HT-29 (cell line): ENCODE measurements around the gene FAM135A. TPM values are rescaled to one million over a fixed set of nuclear protein-coding genes. Genes with fewer than 3 reads are reported as not detected.
"Not testable (repeated sequence)": the region's sequence is repeated elsewhere in the genome, so short reads cannot be mapped to it uniquely, and the experiment has no call there.

ENCODE experiments used
- DNase-seq: peaks from one replicate; pipeline ENCODE4 v3.0.0-alpha.2; 2015; ENCODE audit warnings: low spot score
- total RNA-seq: library from RNA; depleted of rRNA; stranded (reverse); fragments of >200 nt; shearing (Covaris generic); gene quantifications from 2 replicates; pipeline ENCODE4 v1.2.3, GENCODE V29; 2014

Gene FAM135A
- total RNA-seq, 1 experiment from 2014 or later: 22.7 TPM

DNA sequence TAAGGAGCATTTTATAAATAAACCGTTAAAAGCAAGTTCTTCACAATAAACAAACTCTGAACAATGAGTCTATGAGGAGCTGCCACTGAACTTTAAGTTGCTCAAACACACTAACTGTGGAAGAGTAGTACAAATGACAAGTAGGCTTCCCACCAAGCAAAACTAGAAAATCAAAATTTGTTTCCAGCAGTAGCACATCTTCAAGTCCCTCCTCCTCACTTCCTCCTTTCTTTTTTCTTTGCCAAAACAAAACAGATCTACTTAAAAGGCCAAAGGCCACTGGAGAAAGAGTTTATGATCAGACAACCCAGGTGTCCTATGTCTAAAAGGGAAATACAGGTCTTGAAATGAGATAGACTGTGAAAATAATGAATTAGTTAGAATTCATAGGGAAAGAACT is 17.1 kb upstream of the FAM135A start:
- DNase-seq: no peak

GRCh38 chr6:70396796-70397729 is 16.2 kb upstream of the FAM135A start:
- DNase-seq: peak; percentile 36

GRCh38 chr6:70398783-70399728 is 14.3 kb upstream of the FAM135A start:
- peak; percentile 96 for DNase-seq

DNA sequence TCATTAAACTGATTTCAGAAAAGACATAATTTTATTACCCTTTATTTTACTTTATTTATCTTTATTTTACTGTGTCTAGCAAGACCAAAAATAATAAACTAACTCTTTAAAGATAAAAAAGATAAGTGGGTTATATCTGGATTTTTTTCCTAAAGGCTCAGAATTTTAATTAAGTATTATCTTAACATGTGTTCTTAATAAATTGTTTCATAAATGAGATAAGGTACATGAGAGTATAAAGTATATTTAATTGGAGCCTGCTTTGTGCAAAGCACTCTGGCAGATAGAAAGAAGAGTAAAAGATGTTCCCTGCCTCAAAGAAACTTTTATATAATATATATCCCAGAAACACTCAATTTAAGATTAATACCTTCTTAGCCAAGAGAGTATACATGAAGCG is 8.7 kb upstream of the FAM135A start:
- DNase-seq: no peak

DNA sequence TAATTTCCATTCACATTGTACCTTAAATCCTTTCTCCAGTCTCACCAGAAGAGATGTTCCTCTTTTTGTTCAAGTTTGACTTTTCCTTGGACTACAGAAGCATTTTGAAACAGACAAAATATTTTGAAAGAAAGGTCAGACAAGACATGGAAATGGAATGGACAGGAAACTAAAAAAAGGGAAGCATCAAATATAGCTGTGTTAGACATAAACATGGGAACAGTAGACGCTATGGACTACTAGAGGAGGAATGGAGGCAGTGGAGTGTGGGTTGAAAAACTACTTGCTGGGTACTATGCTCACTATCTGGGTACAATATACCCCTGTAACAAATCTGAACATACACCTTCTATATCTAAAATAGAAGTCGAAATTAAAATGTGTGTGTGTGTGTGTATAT is 4.1 kb upstream of the FAM135A start:
- DNase-seq: no peak

GRCh38 chr6:70411542-70412251 is 1.6 kb upstream of the FAM135A start:
- peak; percentile 53 for DNase-seq

- peak; percentile 19 for DNase-seq
These were observed 825 bp upstream of the FAM135A start for GRCh38 chr6:70412252-70413113.

DNA sequence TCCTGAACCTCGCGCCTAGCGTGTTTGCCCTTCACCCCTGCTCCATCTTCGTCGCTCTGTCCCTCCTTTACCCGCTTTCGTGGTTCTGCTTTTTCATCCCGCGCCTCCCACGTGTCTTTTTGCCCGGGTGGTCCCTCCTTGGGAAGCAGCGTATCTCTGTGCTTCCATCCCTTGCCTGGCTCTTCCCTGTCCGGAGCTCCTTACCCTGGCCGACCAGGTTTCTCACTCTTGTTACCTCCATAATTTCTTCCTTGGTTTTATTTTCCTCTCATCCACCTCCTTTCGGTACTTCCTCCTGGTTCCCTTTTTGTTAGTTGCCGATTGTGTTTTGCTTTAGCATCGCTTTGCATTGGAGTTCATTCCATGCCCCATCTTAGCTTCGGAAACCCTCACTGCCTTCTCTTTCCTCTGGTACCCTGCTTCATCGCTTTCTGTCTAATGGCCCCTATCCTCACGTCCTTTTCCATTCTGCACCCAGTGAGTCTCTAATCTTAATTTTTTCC is 735 bp downstream of the FAM135A start:
- peak; percentile 54 for DNase-seq

DNA sequence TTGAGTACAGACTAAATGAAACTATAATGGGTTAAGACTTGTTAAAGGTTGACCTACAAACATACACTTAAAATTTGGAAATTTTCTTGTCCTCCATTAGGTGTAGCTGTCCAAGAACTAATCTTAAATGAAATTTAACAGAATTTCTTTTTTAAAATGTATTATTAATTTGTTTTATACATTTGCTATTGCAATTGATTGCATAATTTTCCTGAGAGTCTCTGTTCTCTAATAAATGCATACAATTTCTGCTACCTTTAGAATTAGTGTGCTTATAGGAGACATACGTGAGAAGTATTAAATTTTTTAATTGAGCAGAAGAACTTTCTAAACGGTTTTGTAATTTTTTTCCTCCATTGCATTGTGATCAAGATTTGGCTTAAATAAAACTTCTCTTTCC is 1.5 kb downstream of the FAM135A start:
- DNase-seq: peak; percentile 16

- DNase-seq: no peak
These were observed 1.9 kb downstream of the FAM135A start for GRCh38 chr6:70415247-70415646.

GRCh38 chr6:70415660-70416059 is 2.4 kb downstream of the FAM135A start:
- peak; percentile 18 for DNase-seq

DNA sequence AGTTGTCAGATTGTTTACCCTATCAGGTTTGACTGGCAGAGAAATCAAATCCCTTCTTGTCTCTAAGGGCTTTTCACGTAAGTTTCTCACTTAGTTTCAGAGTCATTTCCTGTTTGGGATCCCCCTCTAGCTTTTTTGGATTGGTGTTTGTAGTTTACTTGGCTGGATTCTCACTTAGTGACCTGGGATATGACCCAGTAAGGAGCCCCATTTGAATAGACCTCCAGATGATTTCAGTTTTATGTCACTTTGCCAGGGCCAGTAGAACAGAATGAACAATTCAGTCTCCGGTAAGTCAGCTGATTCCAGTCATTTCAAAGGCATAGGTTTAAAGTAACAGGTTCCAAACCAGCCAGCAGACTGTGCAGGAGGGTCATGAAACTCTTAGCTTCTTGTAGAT is 8.2 kb downstream of the FAM135A start:
- DNase-seq: no peak

- no peak for DNase-seq
These were observed 10.2 kb downstream of the FAM135A start for GRCh38 chr6:70423189-70424134.

DNA sequence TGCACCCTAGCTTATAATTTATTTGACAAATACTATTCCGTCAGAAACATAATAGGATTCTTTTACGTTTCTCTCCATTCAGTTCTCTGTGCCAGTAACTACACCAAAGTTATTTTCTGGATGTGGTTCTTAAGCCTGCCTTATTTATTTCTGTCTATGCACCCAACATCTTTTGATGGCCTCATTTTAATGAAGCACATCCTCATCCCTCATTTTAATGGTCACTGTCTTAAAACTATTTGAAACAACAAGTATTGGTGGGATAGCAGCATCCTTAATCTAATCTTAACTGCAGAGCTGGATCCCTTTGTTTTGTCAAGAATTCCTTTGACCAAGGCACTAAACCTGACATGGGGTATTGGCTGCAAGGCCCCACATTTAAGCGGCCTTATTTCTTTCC is 11.0 kb downstream of the FAM135A start:
- DNase-seq: no peak

DNA sequence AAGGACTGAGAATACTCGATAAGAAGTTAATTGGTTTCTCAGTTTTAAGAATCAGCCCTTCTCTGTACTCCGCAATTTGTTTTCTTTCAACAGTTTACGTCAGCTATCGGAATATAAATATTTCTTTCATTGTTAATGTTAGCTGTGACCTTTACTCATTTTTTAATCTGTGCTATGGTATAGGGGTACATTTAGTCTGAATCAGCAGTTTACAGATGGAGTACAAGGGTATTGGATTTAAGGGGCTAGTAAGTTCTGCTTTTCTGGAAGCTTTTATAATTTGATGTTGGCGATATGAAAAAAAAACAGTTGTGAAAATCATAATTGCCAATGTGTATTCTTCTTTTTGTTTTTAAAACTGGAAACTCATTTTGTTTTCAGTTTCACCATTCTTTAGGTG is 23.0 kb downstream of the FAM135A start:
- no peak for DNase-seq

DNA sequence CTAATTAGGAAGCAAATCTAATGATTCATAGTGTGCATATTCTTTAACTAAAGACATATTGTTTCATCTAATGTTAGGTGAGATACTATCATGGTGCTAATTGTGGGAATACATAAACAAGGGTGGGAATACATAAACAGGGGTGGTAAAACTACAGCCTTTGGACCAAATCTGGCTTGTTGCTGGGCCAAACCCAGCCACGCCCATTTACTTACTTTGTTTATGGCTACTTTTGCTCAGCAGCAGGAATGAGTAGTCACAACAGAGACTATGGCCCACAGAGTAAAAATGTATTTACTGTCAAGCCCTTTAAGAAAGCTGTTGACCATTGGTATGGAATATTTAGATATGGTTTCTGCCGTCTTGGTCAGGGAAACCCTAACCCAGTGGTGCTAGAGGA is 31.7 kb downstream of the FAM135A start:
- no peak for DNase-seq

DNA sequence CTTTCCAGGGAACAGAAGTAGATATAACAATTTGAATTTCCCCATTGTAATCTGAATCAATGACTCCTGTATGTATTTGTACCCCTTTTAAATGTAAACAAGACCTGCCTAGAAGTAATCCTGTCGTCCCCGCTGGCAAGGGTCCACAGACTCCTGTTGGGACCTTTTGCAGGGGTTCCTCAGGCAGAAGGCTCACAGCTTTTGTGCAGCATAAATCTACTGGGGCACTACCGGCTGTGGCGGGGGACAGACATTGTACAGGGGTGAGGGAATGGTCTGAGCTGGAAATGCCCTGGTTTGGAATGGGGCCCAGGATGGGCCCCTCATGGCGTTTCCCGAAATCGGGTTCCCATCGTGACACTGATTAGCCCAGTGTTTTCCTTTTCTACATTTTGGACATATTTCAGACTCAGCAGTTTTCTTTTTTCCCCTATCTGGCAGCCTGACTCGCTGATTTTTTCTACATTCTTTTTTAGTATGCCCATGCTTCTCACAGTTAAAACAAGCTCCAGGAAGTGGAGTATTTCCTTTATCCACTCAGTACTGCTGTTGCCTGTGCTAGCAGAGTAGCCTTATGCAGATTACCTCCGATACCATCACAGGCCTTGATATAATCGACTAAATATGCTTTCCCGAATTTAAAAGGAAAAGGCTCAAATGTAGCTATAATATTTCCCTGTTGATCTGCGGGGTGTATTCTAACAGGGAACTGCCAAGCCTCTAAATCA is 34.2 kb downstream of the FAM135A start:
- DNase-seq: not testable (repeated sequence)

DNA sequence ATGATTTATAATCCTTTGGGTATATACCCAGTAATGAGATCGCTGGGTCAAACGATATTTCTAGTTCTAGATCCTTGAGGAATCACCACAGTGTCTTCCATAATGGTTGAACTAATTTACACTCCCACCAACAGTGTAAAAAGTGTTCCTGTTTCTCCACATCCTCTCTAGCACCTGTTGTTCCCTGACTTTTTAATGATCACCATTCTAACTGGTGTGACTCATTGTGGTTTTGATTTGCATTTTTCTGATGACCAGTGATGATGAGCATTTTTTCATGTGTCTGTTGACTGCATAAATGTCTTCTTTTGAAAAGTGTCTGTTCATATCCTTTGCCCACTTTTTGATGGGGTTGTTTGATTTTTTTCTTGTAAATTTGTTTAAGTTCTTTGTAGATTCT is 40.6 kb downstream of the FAM135A start:
- not testable (repeated sequence) for DNase-seq

DNA sequence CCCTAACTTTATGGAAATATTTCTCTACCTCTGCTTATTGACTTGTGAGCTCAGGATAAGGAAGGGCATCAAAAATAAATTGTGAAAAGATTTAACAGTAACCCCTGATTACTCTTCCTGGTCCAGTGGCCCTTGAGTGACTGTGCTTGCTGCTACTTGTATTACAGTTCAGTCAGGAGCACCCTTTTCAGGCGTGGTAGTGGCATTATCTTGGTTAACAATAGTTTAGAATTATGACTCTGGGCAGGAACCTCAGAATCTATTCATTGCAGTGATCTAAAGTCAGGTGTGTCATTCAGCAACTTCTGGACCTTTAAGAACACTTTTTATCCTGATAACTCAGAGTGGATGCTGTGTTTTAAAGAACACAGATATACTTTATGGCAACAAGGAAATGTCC is 43.4 kb downstream of the FAM135A start:
- no peak for DNase-seq
